ENCODE results near the gene SLC6A2.

- TF ChIP-seq, protein P1, sequence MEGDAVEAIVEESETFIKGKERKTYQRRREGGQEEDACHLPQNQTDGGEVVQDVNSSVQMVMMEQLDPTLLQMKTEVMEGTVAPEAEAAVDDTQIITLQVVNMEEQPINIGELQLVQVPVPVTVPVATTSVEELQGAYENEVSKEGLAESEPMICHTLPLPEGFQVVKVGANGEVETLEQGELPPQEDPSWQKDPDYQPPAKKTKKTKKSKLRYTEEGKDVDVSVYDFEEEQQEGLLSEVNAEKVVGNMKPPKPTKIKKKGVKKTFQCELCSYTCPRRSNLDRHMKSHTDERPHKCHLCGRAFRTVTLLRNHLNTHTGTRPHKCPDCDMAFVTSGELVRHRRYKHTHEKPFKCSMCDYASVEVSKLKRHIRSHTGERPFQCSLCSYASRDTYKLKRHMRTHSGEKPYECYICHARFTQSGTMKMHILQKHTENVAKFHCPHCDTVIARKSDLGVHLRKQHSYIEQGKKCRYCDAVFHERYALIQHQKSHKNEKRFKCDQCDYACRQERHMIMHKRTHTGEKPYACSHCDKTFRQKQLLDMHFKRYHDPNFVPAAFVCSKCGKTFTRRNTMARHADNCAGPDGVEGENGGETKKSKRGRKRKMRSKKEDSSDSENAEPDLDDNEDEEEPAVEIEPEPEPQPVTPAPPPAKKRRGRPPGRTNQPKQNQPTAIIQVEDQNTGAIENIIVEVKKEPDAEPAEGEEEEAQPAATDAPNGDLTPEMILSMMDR (IDR thresholded peaks at IDR 0.05): no peak
- no peak for TF ChIP-seq POLR2A (IDR thresholded peaks at IDR 0.05)
Measured at GRCh38 chr16:55678161-55678821, 22.5 kb downstream of the SLC6A2 start.

Data from suprapubic skin (tissue), 3 donors.